ENCODE data around the gene ETV5.

The ETV5 gene

DNA sequence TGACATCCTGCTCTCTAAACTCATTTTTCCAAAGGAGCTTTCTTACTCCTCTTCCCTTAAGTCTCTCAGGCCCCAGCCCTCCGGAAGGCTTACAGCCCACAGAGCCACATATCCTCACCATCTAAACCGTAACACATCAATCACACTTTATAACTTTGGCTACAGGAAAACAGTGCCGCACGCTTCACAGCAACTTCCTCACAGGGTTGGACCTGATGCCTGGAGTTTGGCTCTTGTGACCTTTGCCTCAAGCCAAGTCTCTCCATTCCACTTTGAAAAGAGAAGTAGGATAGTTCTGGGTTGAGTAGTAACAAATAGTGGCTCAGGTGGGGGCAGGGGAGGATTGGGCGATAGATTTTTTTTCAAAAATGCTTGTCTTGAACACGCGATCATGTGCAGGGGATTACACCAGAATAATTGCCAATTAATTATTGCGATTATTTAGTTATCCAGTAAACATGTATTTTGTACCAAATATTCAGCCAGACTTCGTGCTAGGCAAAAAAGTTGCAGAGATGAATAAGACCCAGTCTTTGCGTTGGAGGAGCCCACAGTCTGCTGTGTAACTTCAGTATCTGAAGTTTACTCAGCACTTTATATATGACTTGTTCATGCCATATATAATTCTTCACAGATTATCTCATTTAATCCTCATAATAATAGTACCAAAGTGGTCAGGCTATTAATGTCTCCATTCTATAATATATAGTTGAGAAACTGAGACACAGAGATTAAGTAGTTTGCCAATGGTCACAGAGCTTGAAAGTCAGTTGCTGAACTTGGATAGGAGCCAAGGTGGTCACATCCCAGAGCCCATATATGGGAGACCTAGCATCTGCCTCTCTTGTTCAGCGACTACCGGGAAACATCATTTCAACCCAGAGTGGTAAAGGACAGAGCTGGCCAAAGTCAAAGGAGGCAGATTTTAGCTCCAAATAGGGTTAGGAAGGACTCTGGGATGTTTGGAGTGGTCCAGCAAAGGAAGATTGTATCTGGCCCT lies 2.4 kb upstream of the ETV5 start:
- peaks cover 3% of the 10 kb centered on the region; the same call in 1 of the 2 replicates for H3K4me1 ChIP-seq (ENCODE audit: control insufficient read depth, insufficient read depth, low read length)
- H3K27ac ChIP-seq (ENCODE audit: extremely low read depth, low read depth, low read length) = no peak overlapping the region
- ChIA-PET CTCF (no interaction called here), POLR2A (no interaction called here)
- H3K4me3 ChIP-seq (ENCODE audit: low read depth, low read length) = no peak overlapping the region
- TF ChIP-seq ZNF558 (tag by site-specific recombination; IDR thresholded peaks at IDR 0.05) = no peak
- TF ChIP-seq ZNF830 (tag by site-specific recombination; IDR thresholded peaks at IDR 0.05; ENCODE audit: low read depth) = no peak
- TF ChIP-seq SCRT1 (tag by site-specific recombination; IDR thresholded peaks at IDR 0.05; ENCODE audit: borderline replicate concordance) = no peak
- TF ChIP-seq, protein P1, sequence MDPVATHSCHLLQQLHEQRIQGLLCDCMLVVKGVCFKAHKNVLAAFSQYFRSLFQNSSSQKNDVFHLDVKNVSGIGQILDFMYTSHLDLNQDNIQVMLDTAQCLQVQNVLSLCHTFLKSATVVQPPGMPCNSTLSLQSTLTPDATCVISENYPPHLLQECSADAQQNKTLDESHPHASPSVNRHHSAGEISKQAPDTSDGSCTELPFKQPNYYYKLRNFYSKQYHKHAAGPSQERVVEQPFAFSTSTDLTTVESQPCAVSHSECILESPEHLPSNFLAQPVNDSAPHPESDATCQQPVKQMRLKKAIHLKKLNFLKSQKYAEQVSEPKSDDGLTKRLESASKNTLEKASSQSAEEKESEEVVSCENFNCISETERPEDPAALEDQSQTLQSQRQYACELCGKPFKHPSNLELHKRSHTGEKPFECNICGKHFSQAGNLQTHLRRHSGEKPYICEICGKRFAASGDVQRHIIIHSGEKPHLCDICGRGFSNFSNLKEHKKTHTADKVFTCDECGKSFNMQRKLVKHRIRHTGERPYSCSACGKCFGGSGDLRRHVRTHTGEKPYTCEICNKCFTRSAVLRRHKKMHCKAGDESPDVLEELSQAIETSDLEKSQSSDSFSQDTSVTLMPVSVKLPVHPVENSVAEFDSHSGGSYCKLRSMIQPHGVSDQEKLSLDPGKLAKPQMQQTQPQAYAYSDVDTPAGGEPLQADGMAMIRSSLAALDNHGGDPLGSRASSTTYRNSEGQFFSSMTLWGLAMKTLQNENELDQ (tag by site-specific recombination; IDR thresholded peaks at IDR 0.05; ENCODE audit: low read depth) = no peak
- no peak for TF ChIP-seq ZNF324 (tag by site-specific recombination; IDR thresholded peaks at IDR 0.05)
- TF ChIP-seq ZBTB48 (tag by site-specific recombination; IDR thresholded peaks at IDR 0.05) = no peak
- TF ChIP-seq ELK4 (IDR thresholded peaks at IDR 0.05; ENCODE audit: borderline replicate concordance, low read depth, low read length) = no peak
- TF ChIP-seq ZSCAN5A (tag by site-specific recombination; IDR thresholded peaks at IDR 0.05) = no peak
- TF ChIP-seq ZNF366 (tag by site-specific recombination; conservative IDR thresholded peaks at IDR 0.05) = no peak
- no peak for TF ChIP-seq CTCF (tag by site-specific recombination; IDR thresholded peaks at IDR 0.05)
- TF ChIP-seq ZNF747 (tag by site-specific recombination; IDR thresholded peaks at IDR 0.05) = no peak
- TF ChIP-seq, protein P2, sequence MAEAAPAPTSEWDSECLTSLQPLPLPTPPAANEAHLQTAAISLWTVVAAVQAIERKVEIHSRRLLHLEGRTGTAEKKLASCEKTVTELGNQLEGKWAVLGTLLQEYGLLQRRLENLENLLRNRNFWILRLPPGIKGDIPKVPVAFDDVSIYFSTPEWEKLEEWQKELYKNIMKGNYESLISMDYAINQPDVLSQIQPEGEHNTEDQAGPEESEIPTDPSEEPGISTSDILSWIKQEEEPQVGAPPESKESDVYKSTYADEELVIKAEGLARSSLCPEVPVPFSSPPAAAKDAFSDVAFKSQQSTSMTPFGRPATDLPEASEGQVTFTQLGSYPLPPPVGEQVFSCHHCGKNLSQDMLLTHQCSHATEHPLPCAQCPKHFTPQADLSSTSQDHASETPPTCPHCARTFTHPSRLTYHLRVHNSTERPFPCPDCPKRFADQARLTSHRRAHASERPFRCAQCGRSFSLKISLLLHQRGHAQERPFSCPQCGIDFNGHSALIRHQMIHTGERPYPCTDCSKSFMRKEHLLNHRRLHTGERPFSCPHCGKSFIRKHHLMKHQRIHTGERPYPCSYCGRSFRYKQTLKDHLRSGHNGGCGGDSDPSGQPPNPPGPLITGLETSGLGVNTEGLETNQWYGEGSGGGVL (tag by site-specific recombination; IDR thresholded peaks at IDR 0.05) = no peak
- no peak for TF ChIP-seq ZNF362 (tag by site-specific recombination; IDR thresholded peaks at IDR 0.05)
- TF ChIP-seq ZNF76 (tag by site-specific recombination; IDR thresholded peaks at IDR 0.05; ENCODE audit: borderline replicate concordance, low read depth) = no peak
- TF ChIP-seq PRDM6 (tag by site-specific recombination; IDR thresholded peaks at IDR 0.05) = no peak
- no peak for TF ChIP-seq ZNF274 (IDR thresholded peaks at IDR 0.05; ENCODE audit: low read length)
- TF ChIP-seq ZNF274 (tag by site-specific recombination; IDR thresholded peaks at IDR 0.05; ENCODE audit: borderline replicate concordance) = no peak
- no peak for TF ChIP-seq ZNF544 (tag by site-specific recombination; IDR thresholded peaks at IDR 0.05)
- TF ChIP-seq ZNF335 (tag by site-specific recombination; conservative IDR thresholded peaks at IDR 0.05) = no peak
- no peak for TF ChIP-seq ZNF2 (tag by site-specific recombination; IDR thresholded peaks at IDR 0.05)
- no peaks in the 10 kb centered on the region for H3K36me3 ChIP-seq (ENCODE audit: control insufficient read depth in 2 of 2, insufficient read depth in 1 of 2, low read length in 2 of 2)
- H3K9me3 ChIP-seq (ENCODE audit: control insufficient read depth, insufficient read depth, low read depth, low read length) = no peaks in the 10 kb centered on the region
